HS-5 (cell line): ENCODE measurements around the gene IGDCC3.
"Not testable (repeated sequence)": the region's sequence is repeated elsewhere in the genome, so short reads cannot be mapped to it uniquely, and the experiment has no call there.

Experiments used
- DNase-seq: peaks from one replicate; pipeline ENCODE4 v3.0.0-alpha.2; 2012; ENCODE audit warnings: low read depth

Gene IGDCC3

GRCh38 chr15:65370885-65371284 lies 6.9 kb downstream of the IGDCC3 start:
- DNase-seq = no peak

- DNase-seq = no peak
These were observed 8.2 kb downstream of the IGDCC3 start for GRCh38 chr15:65369651-65370050.

- no peak for DNase-seq
These were observed 8.6 kb downstream of the IGDCC3 start for GRCh38 chr15:65369212-65369547.

DNA sequence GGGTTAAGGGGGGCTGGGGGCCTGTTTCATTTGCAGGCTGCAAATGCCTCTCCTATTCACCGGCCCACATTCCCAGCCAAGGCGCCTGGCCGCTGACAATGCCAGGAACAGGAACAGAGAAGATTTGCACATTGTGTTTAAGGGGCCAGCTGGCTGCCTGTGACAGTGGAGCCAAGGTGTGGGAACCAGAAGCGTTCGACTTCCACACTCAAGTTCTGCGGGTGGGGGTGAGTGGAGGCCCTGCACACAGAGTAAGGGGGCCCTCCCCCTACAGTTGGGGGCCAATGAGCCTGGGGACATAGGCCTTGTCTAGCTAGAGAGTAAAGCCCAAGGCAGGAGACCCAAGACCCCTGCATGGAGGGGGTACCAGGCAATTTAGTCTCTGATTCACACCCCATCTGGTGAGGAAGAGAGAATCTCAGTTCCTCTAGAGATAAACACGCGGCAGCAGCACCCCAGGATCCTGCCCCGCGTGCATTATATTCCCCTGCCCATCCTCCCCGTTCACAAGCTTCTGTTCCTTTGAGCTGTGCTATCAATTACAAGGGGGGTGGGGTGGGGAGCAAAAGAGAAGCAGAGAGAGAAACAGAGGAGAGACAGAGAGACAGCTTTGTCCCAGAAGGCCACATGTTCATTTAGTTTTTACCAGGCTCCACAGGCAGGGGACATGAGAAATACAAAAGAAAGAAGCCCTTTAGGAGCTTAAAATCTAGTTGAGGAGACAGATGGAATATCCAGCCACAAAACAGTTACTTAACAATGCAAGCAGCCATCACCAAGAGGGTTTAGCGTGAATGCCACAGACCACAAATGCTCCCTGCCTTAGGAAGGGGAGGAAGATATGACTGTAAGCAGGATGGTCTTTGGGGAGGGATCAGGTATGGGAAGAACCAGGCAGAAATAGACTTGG lies 9.2 kb downstream of the IGDCC3 start:
- DNase-seq = no peak

- no peak for DNase-seq
These were observed 11.5 kb downstream of the IGDCC3 start for GRCh38 chr15:65366122-65366892.

DNA sequence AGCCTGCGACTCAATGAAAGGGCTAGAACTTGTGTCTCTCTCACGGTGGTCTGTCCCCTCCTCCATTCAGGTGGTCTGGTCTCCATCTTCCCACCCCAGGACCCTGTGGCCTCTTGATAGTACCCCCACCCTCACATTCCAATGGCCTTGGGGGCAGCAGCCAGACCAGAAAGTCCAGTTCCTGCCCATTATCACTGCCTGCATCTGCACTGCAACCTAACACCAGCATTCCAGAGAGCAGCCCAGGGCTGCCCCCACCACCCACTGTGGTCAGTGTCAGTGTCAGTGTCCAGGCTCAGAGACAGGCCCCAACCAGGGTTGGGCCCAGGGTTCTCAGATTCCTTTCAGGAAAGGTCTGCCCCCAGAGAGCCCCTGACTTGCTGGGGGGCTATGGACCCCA lies 12.6 kb downstream of the IGDCC3 start:
- no peak for DNase-seq

DNA sequence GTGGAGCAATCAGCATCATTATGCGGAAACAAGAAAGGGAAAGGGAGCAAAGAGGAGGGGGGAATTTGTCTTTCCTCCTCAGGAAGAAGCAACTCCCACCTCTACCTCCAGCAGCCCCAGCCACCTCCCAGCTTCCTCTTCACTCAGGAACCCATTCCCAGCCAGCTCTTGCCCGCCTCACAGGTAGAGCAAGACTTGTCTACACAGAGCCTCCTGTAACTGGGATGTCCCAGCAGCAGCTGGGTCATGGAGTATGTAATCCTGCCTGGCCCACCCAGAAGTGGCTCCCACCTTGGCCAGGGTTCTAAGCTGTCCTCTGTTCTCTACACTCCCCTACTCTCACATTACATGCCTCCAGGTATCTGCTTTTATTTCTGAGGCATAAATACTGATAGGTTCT lies 14.0 kb downstream of the IGDCC3 start:
- no peak for DNase-seq

GRCh38 chr15:65363306-65363705 lies 14.5 kb downstream of the IGDCC3 start:
- no peak for DNase-seq

GRCh38 chr15:65362491-65362890 lies 15.3 kb downstream of the IGDCC3 start:
- DNase-seq = no peak

GRCh38 chr15:65361708-65362459 lies 15.9 kb downstream of the IGDCC3 start:
- DNase-seq = no peak

- no peak for DNase-seq
These were observed 17.3 kb downstream of the IGDCC3 start for GRCh38 chr15:65360506-65360905.

- no peak for DNase-seq
These were observed 21.8 kb downstream of the IGDCC3 start for GRCh38 chr15:65355988-65356353.

DNA sequence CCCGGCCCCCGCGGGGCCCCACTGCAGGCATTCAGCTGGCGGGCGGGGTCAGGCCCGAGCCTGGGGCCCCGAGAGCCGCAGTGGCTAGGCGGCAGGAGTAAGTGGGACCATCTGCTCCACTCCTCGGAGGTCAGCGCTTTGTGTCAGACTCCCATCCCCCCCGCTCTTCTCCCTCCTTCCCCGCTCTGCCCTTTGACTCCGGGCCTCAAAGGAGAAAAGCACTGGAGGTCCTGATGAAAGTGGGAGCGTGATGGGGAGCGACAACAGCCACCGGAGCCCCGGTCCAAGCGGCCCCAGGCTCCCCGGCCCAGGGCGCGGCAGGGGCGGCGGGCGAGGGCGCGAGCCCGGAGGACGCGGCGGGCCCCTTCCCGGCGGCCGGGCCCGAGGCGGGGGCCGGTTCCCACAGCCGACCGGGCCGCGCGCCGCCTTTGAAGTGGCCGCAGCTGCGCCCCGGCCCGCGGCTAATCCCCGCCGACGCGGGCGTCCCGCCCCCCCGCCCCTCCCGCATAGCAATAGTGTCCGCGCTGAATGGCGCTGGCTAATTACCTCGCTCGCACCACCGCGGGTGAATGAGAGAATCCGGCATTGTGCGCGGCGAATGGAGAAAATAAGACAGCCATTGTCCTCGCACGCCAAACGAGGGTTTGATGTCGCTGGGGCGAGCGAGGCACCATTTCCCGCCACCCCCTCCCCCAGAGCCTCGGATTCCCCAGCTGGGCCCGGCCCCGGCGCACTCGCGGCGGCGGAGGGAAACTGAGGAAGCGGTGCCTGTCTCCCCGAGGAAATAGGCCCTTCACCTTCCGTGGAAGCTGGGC lies 22.4 kb downstream of the IGDCC3 start:
- DNase-seq = no peak

DNA sequence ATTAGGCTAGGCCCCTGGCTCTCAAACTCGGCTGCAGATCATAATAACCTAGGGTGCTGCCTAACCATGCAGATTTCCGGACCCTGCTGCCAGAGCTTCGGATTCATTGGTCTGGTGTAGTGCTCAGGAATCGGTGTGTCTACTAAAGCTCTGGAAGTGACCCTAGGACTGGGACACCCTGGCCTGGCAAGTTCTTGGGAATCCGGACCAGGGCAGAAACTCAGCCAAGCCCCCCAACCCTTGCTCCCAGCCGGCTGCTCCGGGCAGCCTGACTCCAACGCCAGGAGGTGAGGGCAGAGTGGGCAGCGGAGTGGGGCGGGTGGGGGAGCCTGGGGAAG lies 23.0 kb downstream of the IGDCC3 start:
- DNase-seq = no peak

- DNase-seq = not testable (repeated sequence)
These were observed 25.8 kb downstream of the IGDCC3 start for GRCh38 chr15:65351972-65352371.

GRCh38 chr15:65349338-65349737 lies 28.5 kb downstream of the IGDCC3 start:
- DNase-seq = no peak

DNA sequence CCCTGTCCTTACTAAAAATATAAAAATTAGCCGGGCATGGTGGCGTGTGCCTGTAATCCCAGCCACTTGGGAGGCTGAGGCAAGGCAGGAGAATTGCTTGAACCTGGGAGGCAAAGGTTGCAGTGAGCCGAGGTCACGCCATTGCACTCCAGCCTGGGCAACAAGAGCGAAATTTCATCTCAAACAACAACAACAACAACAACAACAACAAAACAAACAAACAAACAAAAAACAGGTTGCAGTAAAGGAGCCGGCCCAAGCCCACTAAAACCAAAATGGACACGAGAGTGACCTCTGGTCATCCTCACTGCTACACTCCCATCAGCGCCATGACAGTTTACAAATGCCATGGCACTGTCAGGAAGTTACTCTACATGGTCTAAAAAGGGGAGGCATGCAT lies 30.0 kb downstream of the IGDCC3 start:
- not testable (repeated sequence) for DNase-seq

DNA sequence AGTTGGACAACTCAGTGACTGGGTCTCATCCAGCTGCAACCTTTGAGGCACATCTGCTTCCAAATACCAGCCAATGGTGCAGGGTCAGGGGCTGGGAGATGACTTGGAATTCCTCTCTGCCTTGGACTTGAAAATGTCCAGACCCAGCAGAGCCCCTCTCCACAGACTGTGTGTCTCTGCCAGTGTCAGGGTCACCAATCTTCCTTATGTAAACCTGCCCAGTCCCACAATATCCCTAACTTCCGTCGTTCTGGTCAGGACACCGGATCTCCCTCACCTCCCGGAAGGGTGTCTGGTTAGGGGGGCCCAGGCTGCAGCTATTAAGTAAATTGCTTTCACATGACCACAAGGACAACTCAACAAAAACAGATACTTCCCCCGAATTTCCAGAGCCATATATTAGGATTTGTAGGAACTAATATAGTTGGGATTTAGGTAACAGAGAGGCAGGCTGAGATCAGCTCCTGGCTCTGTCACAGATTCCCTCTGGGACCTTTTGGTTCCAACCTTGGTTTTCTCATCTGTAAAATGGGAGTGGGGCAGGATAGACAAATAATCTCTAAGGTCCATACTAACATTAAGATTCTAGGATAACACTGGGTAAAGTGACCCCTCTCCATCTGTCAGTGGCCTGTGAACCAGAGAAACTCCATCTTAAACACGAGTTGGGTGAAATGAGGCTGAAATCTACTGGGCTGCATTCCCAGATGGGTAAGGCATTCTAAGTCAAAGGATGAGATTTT lies 30.8 kb downstream of the IGDCC3 start:
- no peak for DNase-seq

GRCh38 chr15:65344914-65345275 lies 32.9 kb downstream of the IGDCC3 start:
- no peak for DNase-seq

GRCh38 chr15:65344214-65344913 lies 33.4 kb downstream of the IGDCC3 start:
- DNase-seq = no peak
